Measurements from ENCODE around the gene LUM.

DNA sequence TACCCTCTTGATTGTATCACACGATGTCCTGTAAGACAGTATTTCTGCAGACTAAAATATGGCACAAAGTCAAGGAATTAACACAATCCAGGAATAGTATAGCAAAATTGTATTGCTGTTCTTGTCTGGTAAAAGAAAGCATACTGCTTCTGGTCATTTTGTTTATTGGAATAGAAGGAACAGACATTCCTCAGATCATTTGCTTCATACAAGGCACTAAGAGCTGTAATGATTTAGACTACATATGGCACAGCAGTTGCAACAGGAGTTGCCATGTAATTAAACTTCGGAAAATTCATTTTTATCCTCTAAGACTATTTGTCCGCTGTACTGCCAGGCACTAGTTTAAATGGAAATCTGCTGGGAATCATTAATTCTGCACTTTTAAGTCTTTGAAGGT is 45.9 kb downstream of the LUM start:
- no peak for TF ChIP-seq EZH2 (IDR thresholded peaks at IDR 0.05; ENCODE audit: borderline replicate concordance, low read length)
- TF ChIP-seq, protein P1, sequence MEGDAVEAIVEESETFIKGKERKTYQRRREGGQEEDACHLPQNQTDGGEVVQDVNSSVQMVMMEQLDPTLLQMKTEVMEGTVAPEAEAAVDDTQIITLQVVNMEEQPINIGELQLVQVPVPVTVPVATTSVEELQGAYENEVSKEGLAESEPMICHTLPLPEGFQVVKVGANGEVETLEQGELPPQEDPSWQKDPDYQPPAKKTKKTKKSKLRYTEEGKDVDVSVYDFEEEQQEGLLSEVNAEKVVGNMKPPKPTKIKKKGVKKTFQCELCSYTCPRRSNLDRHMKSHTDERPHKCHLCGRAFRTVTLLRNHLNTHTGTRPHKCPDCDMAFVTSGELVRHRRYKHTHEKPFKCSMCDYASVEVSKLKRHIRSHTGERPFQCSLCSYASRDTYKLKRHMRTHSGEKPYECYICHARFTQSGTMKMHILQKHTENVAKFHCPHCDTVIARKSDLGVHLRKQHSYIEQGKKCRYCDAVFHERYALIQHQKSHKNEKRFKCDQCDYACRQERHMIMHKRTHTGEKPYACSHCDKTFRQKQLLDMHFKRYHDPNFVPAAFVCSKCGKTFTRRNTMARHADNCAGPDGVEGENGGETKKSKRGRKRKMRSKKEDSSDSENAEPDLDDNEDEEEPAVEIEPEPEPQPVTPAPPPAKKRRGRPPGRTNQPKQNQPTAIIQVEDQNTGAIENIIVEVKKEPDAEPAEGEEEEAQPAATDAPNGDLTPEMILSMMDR (conservative IDR thresholded peaks at IDR 0.05 in 1 of 2, IDR thresholded peaks at IDR 0.05 in 1 of 2; ENCODE audit: extremely low read depth in 1 of 2, insufficient read depth in 1 of 2, low read depth in 1 of 2, low read length in 2 of 2) = no peak
